SK-N-SH (cell line): ENCODE measurements around the gene FCMR. TPM values are rescaled to one million over a fixed set of nuclear protein-coding genes. Genes with fewer than 3 reads are reported as not detected.

Experiments
- CTCF ChIA-PET: fragments of 300-600, 350-600 bp; formaldehyde crosslinking; extraction: SDS; loops from one replicate; lab custom pipeline; 2021; lab: Yijun Ruan, JAX
- POLR2A ChIA-PET: fragments of 350-600 bp; sonication (Branson Sonifier 250); formaldehyde crosslinking; extraction: SDS; loops from one replicate; lab custom pipeline; 2020; ENCODE audit warnings: antibody characterized with exemption, inconsistent platforms; lab: Yijun Ruan, JAX
- DNase-seq: peaks from one replicate; pipeline ENCODE4 v3.0.0; 2012
- H2AFZ ChIP-seq: fragments of 200-600 bp; sonication (generic); 2 replicates; pipeline ENCODE4 v1.8.1; 2016; ENCODE audit warnings: antibody characterized with exemption, mild to moderate bottlenecking, low read depth
- H3F3A ChIP-seq: fragments of 200-600 bp; sonication (generic); replicated peaks from 2 replicates; pipeline ENCODE3; 2016; ENCODE audit warnings: antibody characterized with exemption, mild to moderate bottlenecking; ENCODE audit not compliant: insufficient read depth
- H3K27ac ChIP-seq, 2 experiments: fragments of 200-500 bp in 1 of 2; fragments of 200-600 bp in 1 of 2; sonication (Bioruptor generic) in 1 of 2; sonication (generic), shearing (Covaris generic) in 1 of 2; 2 replicates each; pipeline versions ENCODE4 v1.5.1 to v1.6.1; 2014 to 2016; ENCODE audit warnings: low read depth in 2 of 2, inconsistent platforms in 1 of 2, low read length in 1 of 2, mild to moderate bottlenecking in 1 of 2, mixed read lengths in 1 of 2
- H3K27me3 ChIP-seq: fragments of 200-600 bp; sonication (generic), shearing (Covaris generic); 2 replicates; pipeline ENCODE4 v1.6.1; 2016; ENCODE audit warnings: mixed run types; ENCODE audit not compliant: insufficient read depth
- H3K36me3 ChIP-seq, 2 experiments: fragments of 200-500 bp in 1 of 2; fragments of 200-600 bp in 1 of 2; sonication (Bioruptor generic) in 1 of 2; sonication (generic) in 1 of 2; replicated peaks in 1 of 2; 2 replicates each; pipeline versions ENCODE3 to v1.5.1; 2014 to 2016; ENCODE audit warnings: low read length in 1 of 2, mild to moderate bottlenecking in 1 of 2; ENCODE audit not compliant: insufficient read depth in 2 of 2, control insufficient read depth in 1 of 2
- H3K4me1 ChIP-seq, 2 experiments: fragments of 200-500 bp in 1 of 2; fragments of 200-600 bp in 1 of 2; sonication (Bioruptor generic) in 1 of 2; sonication (generic), shearing (Covaris generic) in 1 of 2; 2 replicates each; pipeline versions ENCODE4 v1.5.1 to v1.6.1; 2014 to 2016; ENCODE audit warnings: low read depth in 1 of 2, low read length in 1 of 2, mixed run types in 1 of 2; ENCODE audit not compliant: insufficient read depth in 2 of 2, control insufficient read depth in 1 of 2
- H3K4me2 ChIP-seq: fragments of 200-600 bp; sonication (generic), shearing (Covaris generic); 2 replicates; pipeline ENCODE4 v1.6.1; 2017; ENCODE audit warnings: mixed run types
- H3K4me3 ChIP-seq, 2 experiments: fragments of 200-500 bp in 1 of 2; fragments of 200-600 bp in 1 of 2; sonication (Bioruptor generic) in 1 of 2; sonication (generic), shearing (Covaris generic) in 1 of 2; 2 replicates each; pipeline versions ENCODE4 v1.5.1 to v1.8.1; 2014 to 2016; ENCODE audit warnings: low read depth in 2 of 2, inconsistent platforms in 1 of 2, low read length in 1 of 2, mild to moderate bottlenecking in 1 of 2, mixed read lengths in 1 of 2, moderate library complexity in 1 of 2
- H3K79me2 ChIP-seq: fragments of 200-600 bp; sonication (generic); 2 replicates; pipeline ENCODE4 v1.8.1; 2017; ENCODE audit warnings: mild to moderate bottlenecking; ENCODE audit not compliant: insufficient read depth
- H3K9ac ChIP-seq: fragments of 200-600 bp; sonication (generic); 2 replicates; pipeline ENCODE4 v1.6.1; 2017; ENCODE audit warnings: mixed run types
- H3K9me2 ChIP-seq: fragments of 200-600 bp; sonication (generic); 2 replicates; pipeline ENCODE4 v1.6.1; 2017; ENCODE audit warnings: mixed run types
- H3K9me3 ChIP-seq: fragments of 200-600 bp; sonication (generic); 2 replicates; pipeline ENCODE4 v1.6.1; 2017; ENCODE audit warnings: mixed run types, mild to moderate bottlenecking, moderate library complexity
- H4K20me1 ChIP-seq: fragments of 200-600 bp; sonication (generic); 2 replicates; pipeline ENCODE4 v1.6.1; 2017; ENCODE audit warnings: mild to moderate bottlenecking, mixed run types; ENCODE audit not compliant: insufficient read depth
- CHD2 ChIP-seq: fragments of 150-350 bp; IDR thresholded peaks from 2 replicates; pipeline ENCODE4 v1.6.1; 2018; ENCODE audit warnings: low read length; ENCODE audit not compliant: partially characterized antibody
- FOSL2 ChIP-seq: IDR thresholded peaks from 2 replicates; pipeline ENCODE4 v1.4.0; 2012; ENCODE audit warnings: low read depth, mild to moderate bottlenecking, moderate library complexity, borderline replicate concordance
- FOXJ3 ChIP-seq: sonication (generic); formaldehyde crosslinking; IDR thresholded peaks from 2 replicates; pipeline ENCODE4 v1.5.1; 2020; ENCODE audit warnings: mild to moderate bottlenecking, missing genetic modification reagents
- FOXM1 ChIP-seq: IDR thresholded peaks from 2 replicates; pipeline ENCODE4 v1.4.0; 2012; ENCODE audit warnings: low read depth, mild to moderate bottlenecking
- GABPA ChIP-seq: IDR thresholded peaks from 2 replicates; pipeline ENCODE4 v1.4.0; 2012; ENCODE audit warnings: low read depth, mild to moderate bottlenecking
- GATA2 ChIP-seq: sonication (generic); formaldehyde crosslinking; IDR thresholded peaks from 2 replicates; pipeline ENCODE4 v1.5.0; 2020; ENCODE audit warnings: mild to moderate bottlenecking, missing genetic modification reagents
- JUND ChIP-seq: IDR thresholded peaks from 2 replicates; pipeline ENCODE4 v1.4.0; 2012
- MXI1 ChIP-seq: IDR thresholded peaks from 2 replicates; pipeline ENCODE4 v1.6.1; 2012; ENCODE audit warnings: mild to moderate bottlenecking, low read depth, low read length, improper control_type of control experiment
- NFIC ChIP-seq: IDR thresholded peaks from 2 replicates; pipeline ENCODE4 v1.4.0; 2012; ENCODE audit warnings: borderline replicate concordance
- NRF1 ChIP-seq: IDR thresholded peaks from 2 replicates; pipeline ENCODE4 v1.6.1; 2012; ENCODE audit warnings: low read depth, mild to moderate bottlenecking, low read length
- POLR2AphosphoS5 ChIP-seq: IDR thresholded peaks from 2 replicates; pipeline ENCODE4 v1.6.1; 2012; ENCODE audit warnings: low read depth, low read length
- RAD21 ChIP-seq: IDR thresholded peaks from 2 replicates; pipeline ENCODE4 v1.6.1; 2012; ENCODE audit warnings: mild to moderate bottlenecking, low read length
- RCOR1 ChIP-seq: fragments of 150-350 bp; IDR thresholded peaks from 2 replicates; pipeline ENCODE4 v1.6.1; 2017; ENCODE audit warnings: antibody characterized with exemption, low read length
- SMC3 ChIP-seq: IDR thresholded peaks from 2 replicates; pipeline ENCODE4 v1.6.1; 2012; ENCODE audit warnings: low read depth, low read length, improper control_type of control experiment
- TAF1 ChIP-seq: IDR thresholded peaks from 2 replicates; pipeline ENCODE4 v1.6.1; 2012; ENCODE audit warnings: low read depth, mild to moderate bottlenecking, low read length, moderate library complexity, borderline replicate concordance
- TEAD4 ChIP-seq: IDR thresholded peaks from 2 replicates; pipeline ENCODE4 v1.4.0; 2012; ENCODE audit warnings: mild to moderate bottlenecking, borderline replicate concordance; ENCODE audit not compliant: insufficient read depth
- WGBS: methylation state at CpG from one replicate; pipeline ENCODE4 v1.1.6; 2017; ENCODE audit warnings: low lambda C conversion rate; 5-methylcytosine and 5-hydroxymethylcytosine counted together
- polyA plus RNA-seq, 3 experiments: library from polyadenylated mRNA; depleted of rRNA; stranded (reverse); fragments of >200 nt; gene quantifications; 2 replicates each; pipeline ENCODE4 v1.2.3, GENCODE V29; 2012
- TF ChIP-seq, protein P1 (sequence below): IDR thresholded peaks from 2 replicates; pipeline ENCODE4 v1.6.1; 2012; ENCODE audit warnings: mild to moderate bottlenecking, low read depth, low read length, moderate library complexity
- TF ChIP-seq, protein P2 (sequence below): IDR thresholded peaks from 2 replicates; pipeline ENCODE4 v1.4.0; 2012; ENCODE audit warnings: low read depth, borderline replicate concordance
- TF ChIP-seq, protein P3 (sequence below): fragments of 200-600 bp; sonication (generic); IDR thresholded peaks from 2 replicates; pipeline ENCODE4 v1.6.1; 2017; ENCODE audit warnings: antibody characterized with exemption, mild to moderate bottlenecking, moderate library complexity
- TF ChIP-seq, protein P4 (sequence below): fragments of 150-350 bp; IDR thresholded peaks from 2 replicates; pipeline ENCODE4 v1.6.1; 2016; ENCODE audit warnings: mild to moderate bottlenecking, low read depth, low read length
- TF ChIP-seq, protein P5 (sequence below): fragments of 150-350 bp; IDR thresholded peaks from 2 replicates; pipeline ENCODE4 v1.6.1; 2017; ENCODE audit warnings: antibody characterized with exemption, low read length, low read depth, borderline replicate concordance

FCMR gene
- polyA plus RNA-seq, 1 of the 3 experiments (the other 2 are of a cell fraction), result 0.15 TPM

DNA sequence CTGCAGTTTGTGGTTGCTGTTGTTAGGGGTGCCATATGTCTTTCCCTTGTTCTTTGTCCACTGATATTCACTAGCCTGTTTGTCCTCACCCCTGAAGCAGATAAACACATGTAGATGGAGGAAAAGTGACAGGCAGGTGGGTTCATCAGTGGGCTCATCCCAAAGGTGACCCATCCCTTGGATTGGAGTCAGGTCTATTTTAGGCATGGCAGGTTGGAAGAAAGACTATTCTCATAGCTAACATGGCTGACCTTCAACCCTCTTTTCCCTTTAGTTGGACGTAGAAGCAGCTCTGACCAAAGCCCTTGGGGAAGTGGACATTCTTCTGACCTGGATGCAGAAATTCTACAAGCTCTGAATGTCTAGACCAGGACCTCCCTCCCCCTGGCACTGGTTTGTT lies 19.0 kb downstream of the FCMR start:
- TF ChIP-seq NRF1, result no peak
- TF ChIP-seq GABPA, result no peak
- no peak for TF ChIP-seq JUND
- TF ChIP-seq, protein P1, sequence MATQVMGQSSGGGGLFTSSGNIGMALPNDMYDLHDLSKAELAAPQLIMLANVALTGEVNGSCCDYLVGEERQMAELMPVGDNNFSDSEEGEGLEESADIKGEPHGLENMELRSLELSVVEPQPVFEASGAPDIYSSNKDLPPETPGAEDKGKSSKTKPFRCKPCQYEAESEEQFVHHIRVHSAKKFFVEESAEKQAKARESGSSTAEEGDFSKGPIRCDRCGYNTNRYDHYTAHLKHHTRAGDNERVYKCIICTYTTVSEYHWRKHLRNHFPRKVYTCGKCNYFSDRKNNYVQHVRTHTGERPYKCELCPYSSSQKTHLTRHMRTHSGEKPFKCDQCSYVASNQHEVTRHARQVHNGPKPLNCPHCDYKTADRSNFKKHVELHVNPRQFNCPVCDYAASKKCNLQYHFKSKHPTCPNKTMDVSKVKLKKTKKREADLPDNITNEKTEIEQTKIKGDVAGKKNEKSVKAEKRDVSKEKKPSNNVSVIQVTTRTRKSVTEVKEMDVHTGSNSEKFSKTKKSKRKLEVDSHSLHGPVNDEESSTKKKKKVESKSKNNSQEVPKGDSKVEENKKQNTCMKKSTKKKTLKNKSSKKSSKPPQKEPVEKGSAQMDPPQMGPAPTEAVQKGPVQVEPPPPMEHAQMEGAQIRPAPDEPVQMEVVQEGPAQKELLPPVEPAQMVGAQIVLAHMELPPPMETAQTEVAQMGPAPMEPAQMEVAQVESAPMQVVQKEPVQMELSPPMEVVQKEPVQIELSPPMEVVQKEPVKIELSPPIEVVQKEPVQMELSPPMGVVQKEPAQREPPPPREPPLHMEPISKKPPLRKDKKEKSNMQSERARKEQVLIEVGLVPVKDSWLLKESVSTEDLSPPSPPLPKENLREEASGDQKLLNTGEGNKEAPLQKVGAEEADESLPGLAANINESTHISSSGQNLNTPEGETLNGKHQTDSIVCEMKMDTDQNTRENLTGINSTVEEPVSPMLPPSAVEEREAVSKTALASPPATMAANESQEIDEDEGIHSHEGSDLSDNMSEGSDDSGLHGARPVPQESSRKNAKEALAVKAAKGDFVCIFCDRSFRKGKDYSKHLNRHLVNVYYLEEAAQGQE, result no peak
- TF ChIP-seq TEAD4, result no peak
- no peak for TF ChIP-seq RAD21
- no peak for TF ChIP-seq MXI1
- no peak for TF ChIP-seq SMC3
- no peak for TF ChIP-seq GATA2 (CRISPR knock-in tag)
- no peak for TF ChIP-seq FOXM1
- TF ChIP-seq CHD2, result no peak
- TF ChIP-seq NFIC, result no peak
- no peak for TF ChIP-seq TAF1
- no peak for TF ChIP-seq RCOR1
- TF ChIP-seq, protein P2, sequence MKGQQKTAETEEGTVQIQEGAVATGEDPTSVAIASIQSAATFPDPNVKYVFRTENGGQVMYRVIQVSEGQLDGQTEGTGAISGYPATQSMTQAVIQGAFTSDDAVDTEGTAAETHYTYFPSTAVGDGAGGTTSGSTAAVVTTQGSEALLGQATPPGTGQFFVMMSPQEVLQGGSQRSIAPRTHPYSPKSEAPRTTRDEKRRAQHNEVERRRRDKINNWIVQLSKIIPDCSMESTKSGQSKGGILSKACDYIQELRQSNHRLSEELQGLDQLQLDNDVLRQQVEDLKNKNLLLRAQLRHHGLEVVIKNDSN, result no peak
- H3K4me1 ChIP-seq, result no peaks in the 10 kb centered on the region
- no peaks in the 10 kb centered on the region for H3K79me2 ChIP-seq
- no peak for DNase-seq
- no peaks in the 10 kb centered on the region for H4K20me1 ChIP-seq
- H3K4me3 ChIP-seq, result no peak overlapping the region
- ChIA-PET CTCF (interaction anchor here (1.0 to 7.8 kb wide), 3 partner anchors 9 to 168 kb away, joined by 4 to 83 read pairs (median 8); no protein-coding TSS in a partner anchor), POLR2A (no interaction called here)
- H3K27me3 ChIP-seq, result no peaks in the 10 kb centered on the region
- H3K36me3 ChIP-seq, result no peaks in the 10 kb centered on the region
- H3K9me2 ChIP-seq, result no peaks in the 10 kb centered on the region
- no peak overlapping the region for H3K9ac ChIP-seq
- no peak overlapping the region for H3K27ac ChIP-seq
- H3F3A ChIP-seq, result no peaks in the 10 kb centered on the region
- no peak overlapping the region for H3K4me2 ChIP-seq
- H2AFZ ChIP-seq, result no peak overlapping the region
- 55% methylated on average over 1 of the region's 1 CpG for WGBS
- H3K9me3 ChIP-seq, result no peaks in the 10 kb centered on the region

DNA sequence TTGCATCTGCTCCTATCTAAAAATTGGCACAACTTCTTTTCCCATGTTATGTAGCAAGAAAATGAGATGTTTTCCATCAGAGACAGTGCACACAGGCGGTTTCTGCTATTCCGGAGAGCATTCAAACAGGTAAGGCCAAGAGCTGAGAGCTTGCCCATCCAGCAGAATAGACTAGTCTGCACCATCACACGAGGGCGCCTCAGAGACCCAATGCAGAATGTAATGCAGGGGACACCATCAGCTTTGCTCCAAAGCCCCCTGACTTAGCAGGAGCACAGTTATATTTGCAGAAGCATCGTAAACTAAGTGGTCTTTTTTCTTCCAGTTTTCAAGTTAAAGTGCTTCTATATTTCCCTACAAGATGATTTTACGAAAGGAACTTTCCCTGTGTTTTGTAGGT lies 19.8 kb downstream of the FCMR start:
- WGBS, result 69% methylated on average over 6 of the region's 6 CpGs
- Histone ChIP-seq H3K4me3 (no peak overlapping the region), H3K79me2 (no peaks in the 10 kb centered on the region), H3K9ac (no peak overlapping the region), H3K27ac (no peak overlapping the region), H4K20me1 (no peaks in the 10 kb centered on the region), H3K9me2 (no peaks in the 10 kb centered on the region), H3F3A (no peaks in the 10 kb centered on the region), H3K36me3 (no peaks in the 10 kb centered on the region), H3K27me3 (no peaks in the 10 kb centered on the region), H3K4me1 (no peaks in the 10 kb centered on the region), H3K4me2 (no peak overlapping the region), H3K9me3 (no peaks in the 10 kb centered on the region), H2AFZ (no peak overlapping the region)
- DNase-seq, result no peak
- ChIA-PET POLR2A (no interaction called here), CTCF (interaction anchor here (0.6 to 1.9 kb wide), 3 partner anchors 8 to 82 kb away, joined by 3 to 8 read pairs (median 4); no protein-coding TSS in a partner anchor)
- TF ChIP-seq FOXJ3 (CRISPR knock-in tag) (no peak), SMC3 (no peak), RAD21 (no peak), FOSL2 (no peak), POLR2AphosphoS5 (no peak), FOXM1 (no peak), NFIC (no peak), TEAD4 (no peak)
- TF ChIP-seq, protein P3, sequence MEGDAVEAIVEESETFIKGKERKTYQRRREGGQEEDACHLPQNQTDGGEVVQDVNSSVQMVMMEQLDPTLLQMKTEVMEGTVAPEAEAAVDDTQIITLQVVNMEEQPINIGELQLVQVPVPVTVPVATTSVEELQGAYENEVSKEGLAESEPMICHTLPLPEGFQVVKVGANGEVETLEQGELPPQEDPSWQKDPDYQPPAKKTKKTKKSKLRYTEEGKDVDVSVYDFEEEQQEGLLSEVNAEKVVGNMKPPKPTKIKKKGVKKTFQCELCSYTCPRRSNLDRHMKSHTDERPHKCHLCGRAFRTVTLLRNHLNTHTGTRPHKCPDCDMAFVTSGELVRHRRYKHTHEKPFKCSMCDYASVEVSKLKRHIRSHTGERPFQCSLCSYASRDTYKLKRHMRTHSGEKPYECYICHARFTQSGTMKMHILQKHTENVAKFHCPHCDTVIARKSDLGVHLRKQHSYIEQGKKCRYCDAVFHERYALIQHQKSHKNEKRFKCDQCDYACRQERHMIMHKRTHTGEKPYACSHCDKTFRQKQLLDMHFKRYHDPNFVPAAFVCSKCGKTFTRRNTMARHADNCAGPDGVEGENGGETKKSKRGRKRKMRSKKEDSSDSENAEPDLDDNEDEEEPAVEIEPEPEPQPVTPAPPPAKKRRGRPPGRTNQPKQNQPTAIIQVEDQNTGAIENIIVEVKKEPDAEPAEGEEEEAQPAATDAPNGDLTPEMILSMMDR, result no peak
- TF ChIP-seq, protein P4, sequence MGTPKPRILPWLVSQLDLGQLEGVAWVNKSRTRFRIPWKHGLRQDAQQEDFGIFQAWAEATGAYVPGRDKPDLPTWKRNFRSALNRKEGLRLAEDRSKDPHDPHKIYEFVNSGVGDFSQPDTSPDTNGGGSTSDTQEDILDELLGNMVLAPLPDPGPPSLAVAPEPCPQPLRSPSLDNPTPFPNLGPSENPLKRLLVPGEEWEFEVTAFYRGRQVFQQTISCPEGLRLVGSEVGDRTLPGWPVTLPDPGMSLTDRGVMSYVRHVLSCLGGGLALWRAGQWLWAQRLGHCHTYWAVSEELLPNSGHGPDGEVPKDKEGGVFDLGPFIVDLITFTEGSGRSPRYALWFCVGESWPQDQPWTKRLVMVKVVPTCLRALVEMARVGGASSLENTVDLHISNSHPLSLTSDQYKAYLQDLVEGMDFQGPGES, result no peak
- TF ChIP-seq, protein P5, sequence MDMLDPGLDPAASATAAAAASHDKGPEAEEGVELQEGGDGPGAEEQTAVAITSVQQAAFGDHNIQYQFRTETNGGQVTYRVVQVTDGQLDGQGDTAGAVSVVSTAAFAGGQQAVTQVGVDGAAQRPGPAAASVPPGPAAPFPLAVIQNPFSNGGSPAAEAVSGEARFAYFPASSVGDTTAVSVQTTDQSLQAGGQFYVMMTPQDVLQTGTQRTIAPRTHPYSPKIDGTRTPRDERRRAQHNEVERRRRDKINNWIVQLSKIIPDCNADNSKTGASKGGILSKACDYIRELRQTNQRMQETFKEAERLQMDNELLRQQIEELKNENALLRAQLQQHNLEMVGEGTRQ, result no peak
